Measurements from ENCODE around the gene TBC1D10B.
A peak's percentile ranks its signal among the peaks of the same experiment; 100 is the strongest.

TBC1D10B gene

GRCh38 chr16:30369938-30370455 is 297 bp downstream of the TBC1D10B start:
- no peak for TF ChIP-seq CTCF (conservative IDR thresholded peaks at IDR 0.05; ENCODE audit: low read depth, low read length)
- no peak for DNase-seq (ENCODE audit: low read depth)
- peak overlapping the region; percentile 72 for H3K4me3 ChIP-seq (ENCODE audit: low read depth, low read length)

DNA sequence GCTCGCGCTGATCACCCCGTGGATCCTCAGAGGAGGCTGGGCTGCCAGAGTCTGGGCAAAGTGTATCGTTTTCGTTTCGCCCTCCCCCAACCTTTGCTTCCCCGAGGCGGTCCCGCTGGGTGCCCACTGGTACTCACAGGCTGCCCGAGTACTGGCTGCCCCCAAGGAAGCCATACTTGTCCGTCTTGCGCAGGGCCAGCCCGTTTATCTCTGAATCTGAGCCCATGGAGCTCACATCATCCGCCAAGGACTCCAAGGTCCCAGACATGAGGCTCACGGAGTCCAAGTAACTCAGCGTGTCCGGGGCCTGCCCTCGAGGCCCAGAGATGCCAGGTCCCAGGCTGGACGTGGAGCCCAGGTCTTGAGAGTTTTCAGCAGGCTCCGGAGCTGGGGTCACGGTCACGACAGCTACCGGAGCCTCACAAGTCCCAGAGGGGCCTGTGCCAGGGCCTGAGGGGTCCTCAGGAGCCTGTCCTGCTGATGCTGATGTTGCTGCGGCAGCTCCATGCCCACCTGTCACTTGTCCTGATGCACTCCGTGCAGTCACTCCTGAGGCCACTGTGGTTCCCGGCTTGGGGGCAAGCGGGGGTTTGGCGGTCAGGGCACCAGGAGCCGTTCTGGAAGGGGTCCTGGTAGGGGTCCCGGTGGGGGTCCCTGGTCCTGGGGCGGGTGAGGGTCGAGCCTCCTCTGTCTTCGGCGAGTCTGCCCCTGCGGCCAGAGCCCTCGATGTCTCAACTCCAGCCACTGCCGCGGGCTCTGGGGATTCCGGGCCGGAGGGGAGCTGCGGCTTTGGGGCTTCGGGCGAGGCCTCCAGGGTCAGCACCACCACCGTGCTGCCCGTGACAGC is 980 bp downstream of the TBC1D10B start:
- H3K4me3 ChIP-seq (ENCODE audit: low read depth, low read length): peak overlapping the region; percentile 72
- DNase-seq (ENCODE audit: low read depth): peak; percentile 25
- TF ChIP-seq CTCF (conservative IDR thresholded peaks at IDR 0.05; ENCODE audit: low read depth, low read length): no peak

GRCh38 chr16:30368792-30369090 is 1.6 kb downstream of the TBC1D10B start:
- H3K4me3 ChIP-seq (ENCODE audit: low read depth, low read length): peak overlapping the region; percentile 72
- no peak for TF ChIP-seq CTCF (conservative IDR thresholded peaks at IDR 0.05; ENCODE audit: low read depth, low read length)
- no peak for DNase-seq (ENCODE audit: low read depth)

- peak; percentile 56 for DNase-seq (ENCODE audit: low read depth)
- peak overlapping the region; percentile 72 for H3K4me3 ChIP-seq (ENCODE audit: low read depth, low read length)
- no peak for TF ChIP-seq CTCF (conservative IDR thresholded peaks at IDR 0.05; ENCODE audit: low read depth, low read length)
These were observed 2.0 kb downstream of the TBC1D10B start for GRCh38 chr16:30368122-30368791.

DNA sequence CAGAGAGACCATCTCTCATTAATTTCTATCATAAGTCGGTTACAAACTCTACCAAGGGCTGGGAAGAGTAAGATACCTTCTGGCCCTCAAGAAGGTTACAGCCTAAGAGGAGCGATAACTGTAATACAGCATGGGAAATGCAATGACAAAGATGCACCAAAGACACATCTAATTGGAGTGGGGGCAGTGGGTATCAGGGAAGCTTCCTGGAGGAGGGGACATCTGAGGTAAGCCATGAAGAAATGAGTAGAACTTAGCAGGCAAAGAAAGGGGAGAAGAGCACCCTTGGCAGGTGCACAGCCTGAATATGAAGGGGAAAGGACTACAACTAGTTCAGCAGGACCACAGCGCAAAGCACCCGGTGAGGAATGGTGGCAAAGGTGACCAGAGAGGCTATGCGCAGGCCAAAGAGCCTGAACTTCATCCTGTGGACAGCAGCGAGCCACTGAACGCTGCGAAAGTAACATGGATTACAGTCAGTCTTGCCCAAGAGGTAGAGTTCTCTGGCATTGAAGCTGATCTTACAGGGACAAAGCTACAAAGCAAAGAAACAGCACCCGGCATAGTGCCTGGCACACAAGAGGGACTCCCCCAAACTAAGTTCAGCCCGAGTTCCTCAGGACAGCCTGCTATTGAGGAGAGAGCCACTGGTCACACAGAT is 2.8 kb downstream of the TBC1D10B start:
- H3K4me3 ChIP-seq (ENCODE audit: low read depth, low read length): peak overlapping the region; percentile 72
- TF ChIP-seq CTCF (conservative IDR thresholded peaks at IDR 0.05; ENCODE audit: low read depth, low read length): no peak
- DNase-seq (ENCODE audit: low read depth): no peak

- TF ChIP-seq CTCF (conservative IDR thresholded peaks at IDR 0.05; ENCODE audit: low read depth, low read length): no peak
- no peak for DNase-seq (ENCODE audit: low read depth)
- H3K4me3 ChIP-seq (ENCODE audit: low read depth, low read length): no peak overlapping the region
These were observed 3.8 kb downstream of the TBC1D10B start for GRCh38 chr16:30366511-30366910.
